Activated T-helper 1 cell treated with anti-CD3 and anti-CD28 coated beads, Interleukin-2, amount 50 U/mL, for 16 hours (primary cell): ENCODE results near the gene PRKCD.

Experiments
- DNase-seq, 2 donors: peaks; one replicate each; pipeline ENCODE4 v3.0.0-alpha.2; 2020; ENCODE audit warnings: low read depth in 1 of 2, low spot score in 1 of 2

PRKCD gene

GRCh38 chr3:53154881-53155285 lies 6.1 kb upstream of the PRKCD start:
- DNase-seq = no peak

GRCh38 chr3:53155760-53156159 lies 5.2 kb upstream of the PRKCD start:
- no peak for DNase-seq

GRCh38 chr3:53156368-53156834 lies 4.6 kb upstream of the PRKCD start:
- DNase-seq = no peak

GRCh38 chr3:53157974-53158580 lies 2.9 kb upstream of the PRKCD start:
- no peak for DNase-seq

- DNase-seq = no peak
These were observed 2.2 kb upstream of the PRKCD start for GRCh38 chr3:53158765-53159155.

GRCh38 chr3:53159156-53160060 lies 1.6 kb upstream of the PRKCD start:
- DNase-seq = no peak

- no peak for DNase-seq
These were observed 849 bp upstream of the PRKCD start for GRCh38 chr3:53160061-53160659.

- DNase-seq = no peak
These were observed 426 bp downstream of the PRKCD start for GRCh38 chr3:53161450-53161819.

- peak in 1 of 2 donors; percentile 24 for DNase-seq
These were observed 1.0 kb downstream of the PRKCD start for GRCh38 chr3:53161820-53162671.

- peak in 1 of 2 donors; percentile 17 for DNase-seq
These were observed 1.8 kb downstream of the PRKCD start for GRCh38 chr3:53162672-53163443.

GRCh38 chr3:53163444-53164387 lies 2.7 kb downstream of the PRKCD start:
- DNase-seq = no peak

GRCh38 chr3:53164911-53165310 lies 3.9 kb downstream of the PRKCD start:
- no peak for DNase-seq

- no peak for DNase-seq
These were observed 5.2 kb downstream of the PRKCD start for GRCh38 chr3:53166206-53166605.

- DNase-seq = no peak
These were observed 5.8 kb downstream of the PRKCD start for GRCh38 chr3:53166781-53167291.

GRCh38 chr3:53167418-53168174 lies 6.6 kb downstream of the PRKCD start:
- no peak for DNase-seq

GRCh38 chr3:53168175-53168923 lies 7.3 kb downstream of the PRKCD start:
- no peak for DNase-seq

GRCh38 chr3:53169045-53169831 lies 8.2 kb downstream of the PRKCD start:
- DNase-seq = no peak
